Right lobe of liver (tissue), 4 donors: ENCODE measurements around the gene KCTD14.

Experiments
- CTCF ChIP-seq, 4 donors: fragments of 200-600 bp in 3 of 4; fragments of 450-650 bp in 1 of 4; IDR thresholded peaks; one replicate each; pipeline versions ENCODE4 v1.5.1 to v1.8.0; 2016 to 2022; ENCODE audit warnings: antibody characterized with exemption in 4 of 4, mild to moderate bottlenecking in 2 of 4
- POLR2A ChIP-seq: fragments of 450-650 bp; IDR thresholded peaks from one replicate; pipeline ENCODE4 v1.6.1; 2017; ENCODE audit warnings: antibody characterized with exemption, mild to moderate bottlenecking
- donor health status: DM: no; HTN: no; CAD: no.
- donor health status: DM: no; HTN: no; CAD: no.
- donor health status: DM: no; HTN: yes; CAD: no.

GRCh38 chr11:77999446-78000030, 23.5 kb downstream of the KCTD14 start:
- no peak for TF ChIP-seq CTCF (IDR thresholded peaks at IDR 0.05)
- TF ChIP-seq POLR2A: no peak
